Erythroblast (primary cell): ENCODE data around the gene TARDBP.

ENCODE experiments used
- GATA1 ChIP-seq: IDR thresholded peaks from 2 replicates; pipeline ENCODE4 v1.6.1; 2011; ENCODE audit warnings: low read depth, mild to moderate bottlenecking, control low read depth, low read length, moderate library complexity
- POLR2A ChIP-seq: IDR thresholded peaks from 2 replicates; pipeline ENCODE4 v1.6.1; 2011; ENCODE audit warnings: mild to moderate bottlenecking, low read length

GRCh38 chr1:11070876-11071275, 58.4 kb downstream of the TARDBP start:
- no peak for TF ChIP-seq POLR2A
- TF ChIP-seq GATA1 = no peak
